HCT116 (cell line): Measurements from ENCODE around the gene TENT4A.

ENCODE experiments used
- CTCF ChIP-seq, 3 experiments: fragments of 200-600 bp in 1 of 3; sonication (generic) in 1 of 3; IDR thresholded peaks in 2 of 3; conservative IDR thresholded peaks in 1 of 3; 2 replicates each; pipeline ENCODE4 v1.5.1; 2012 to 2017; ENCODE audit warnings: low read depth in 2 of 3, low read length in 2 of 3, antibody characterized with exemption in 1 of 3, borderline replicate concordance in 1 of 3, control low read depth in 1 of 3, mild to moderate bottlenecking in 1 of 3, mixed read lengths in 1 of 3, mixed run types in 1 of 3, moderate library complexity in 1 of 3; ENCODE audit not compliant: insufficient read depth in 1 of 3
- EZH2 ChIP-seq: fragments of 200-600 bp; sonication (generic); IDR thresholded peaks from 2 replicates; pipeline ENCODE4 v1.6.1; 2017; ENCODE audit warnings: antibody characterized with exemption, mixed run types
- SP1 ChIP-seq: IDR thresholded peaks from 2 replicates; pipeline ENCODE4 v1.6.1; 2012; ENCODE audit warnings: low read depth

GRCh38 chr5:6736106-6736505 is 22.9 kb downstream of the TENT4A start:
- TF ChIP-seq CTCF (IDR thresholded peaks at IDR 0.05 in 2 of 3, conservative IDR thresholded peaks at IDR 0.05 in 1 of 3; ENCODE audit: borderline replicate concordance in 1 of 3, insufficient read depth in 1 of 3, low read depth in 2 of 3, low read length in 2 of 3) (no peak), EZH2 (no peak), SP1 (no peak)
